K562 (cell line): ENCODE data around the gene CRELD2. TPM values are rescaled to one million over a fixed set of nuclear protein-coding genes. Genes with fewer than 3 reads are reported as not detected.
A peak's percentile ranks its signal among the peaks of the same experiment; 100 is the strongest.

ENCODE experiments used
- ATF1 ChIP-seq, 2 experiments: fragments of 450-650 bp in 1 of 2; IDR thresholded peaks; 2 replicates each; pipeline ENCODE4 v1.6.1; 2016; ENCODE audit warnings: missing compliant biosample characterization in 1 of 2, missing genetic modification characterization in 1 of 2
- C11orf30 ChIP-seq: fragments of 450-650 bp; IDR thresholded peaks from 2 replicates; pipeline ENCODE4 v1.6.1; 2016; ENCODE audit warnings: low read depth, mild to moderate bottlenecking
- CREM ChIP-seq: IDR thresholded peaks from 2 replicates; pipeline ENCODE4 v1.6.1; 2014; ENCODE audit warnings: antibody characterized with exemption, low read depth
- ESRRA ChIP-seq: fragments of 450-650 bp; IDR thresholded peaks from 2 replicates; pipeline ENCODE4 v1.6.1; 2014; ENCODE audit warnings: low read depth, mild to moderate bottlenecking, moderate library complexity, borderline replicate concordance
- FIP1L1 ChIP-seq: fragments of 200-400 bp; formaldehyde crosslinking; IDR thresholded peaks from 2 replicates; pipeline ENCODE4 v1.6.1; 2018; ENCODE audit warnings: mild to moderate bottlenecking, low read depth, low read length; ENCODE audit not compliant: poor library complexity, severe bottlenecking
- GABPB1 ChIP-seq: sonication (generic); formaldehyde crosslinking; IDR thresholded peaks from 2 replicates; pipeline ENCODE4 v1.8.0; 2022; ENCODE audit warnings: mild to moderate bottlenecking, missing genetic modification reagents
- NEUROD1 ChIP-seq: fragments of 150-350 bp; IDR thresholded peaks from 2 replicates; pipeline ENCODE4 v1.6.1; 2014; ENCODE audit warnings: borderline replicate concordance, low read length, low read depth; ENCODE audit not compliant: partially characterized antibody
- NONO ChIP-seq, 2 experiments: fragments of 200-400 bp in 1 of 2; fragments of 450-650 bp in 1 of 2; formaldehyde crosslinking in 1 of 2; IDR thresholded peaks; 2 replicates each; pipeline ENCODE4 v1.6.1; 2017; ENCODE audit warnings: low read depth in 2 of 2, mild to moderate bottlenecking in 2 of 2, moderate library complexity in 2 of 2, low read length in 1 of 2
- POLR2G ChIP-seq: fragments of 200-400 bp; formaldehyde crosslinking; IDR thresholded peaks from 2 replicates; pipeline ENCODE4 v1.6.1; 2017; ENCODE audit warnings: low read depth, mild to moderate bottlenecking, antibody characterized with exemption, low read length, moderate library complexity
- RBBP5 ChIP-seq: fragments of 200-600 bp; sonication (generic); IDR thresholded peaks from 2 replicates; pipeline ENCODE4 v1.6.1; 2012; ENCODE audit warnings: borderline replicate concordance, mild to moderate bottlenecking, low read length, control low read depth, inconsistent platforms; ENCODE audit not compliant: insufficient read depth, poor library complexity, severe bottlenecking
- SMAD4 ChIP-seq: fragments of 250-450 bp; sonication (Bioruptor Pico); conservative IDR thresholded peaks from 2 replicates; pipeline ENCODE4 v1.8.0; 2021; ENCODE audit warnings: inconsistent platforms, mild to moderate bottlenecking, moderate library complexity
- SP2 ChIP-seq: IDR thresholded peaks from 2 replicates; pipeline ENCODE4 v1.6.1; 2011; ENCODE audit warnings: mild to moderate bottlenecking, low read depth, low read length, moderate library complexity; ENCODE audit not compliant: poor library complexity, severe bottlenecking; ENCODE audit errors: extremely low read depth
- SRSF3 ChIP-seq: fragments of 200-400 bp; formaldehyde crosslinking; IDR thresholded peaks from 2 replicates; pipeline ENCODE4 v1.6.1; 2016; ENCODE audit warnings: mild to moderate bottlenecking, low read length, moderate library complexity; ENCODE audit not compliant: insufficient read depth
- TFAP4 ChIP-seq: sonication (generic); formaldehyde crosslinking; IDR thresholded peaks from 2 replicates; pipeline ENCODE4 v1.8.0; 2022; ENCODE audit warnings: missing genetic modification reagents, mild to moderate bottlenecking, moderate library complexity, borderline replicate concordance
- UBTF ChIP-seq, 2 experiments: IDR thresholded peaks; 2 replicates each; pipeline ENCODE4 v1.6.1; 2012; ENCODE audit warnings: improper control_type of control experiment in 2 of 2, low read depth in 2 of 2, low read length in 2 of 2, borderline replicate concordance in 1 of 2
- ZBTB7A ChIP-seq: IDR thresholded peaks from 2 replicates; pipeline ENCODE4 v1.6.1; 2011; ENCODE audit warnings: low read depth, mild to moderate bottlenecking, low read length, moderate library complexity, borderline replicate concordance; ENCODE audit not compliant: control insufficient read depth
- ZNF239 ChIP-seq: fragments of 250-450 bp; sonication (Bioruptor Pico); IDR thresholded peaks from 2 replicates; pipeline ENCODE4 v1.4.0; 2020; ENCODE audit warnings: mild to moderate bottlenecking
- ZNF639 ChIP-seq, 2 experiments: fragments of 200-800 bp in 1 of 2; sonication (Bioruptor generic) in 1 of 2; sonication (generic) in 1 of 2; formaldehyde crosslinking in 1 of 2; IDR thresholded peaks in 1 of 2; conservative IDR thresholded peaks in 1 of 2; 2 replicates each; pipeline versions ENCODE4 v1.5.0 to v1.6.1; 2016 to 2020; ENCODE audit warnings: missing compliant biosample characterization in 1 of 2, missing genetic modification characterization in 1 of 2, missing genetic modification reagents in 1 of 2
- ZNF766 ChIP-seq: fragments of 200-800 bp; sonication (Bioruptor generic); conservative IDR thresholded peaks from 2 replicates; pipeline ENCODE4 v1.6.1; 2016; ENCODE audit warnings: missing genetic modification characterization, missing compliant biosample characterization
- polyA plus RNA-seq, 8 experiments: library from polyadenylated mRNA; depleted of rRNA in 4 of 8; stranded (reverse) in 5 of 8; unstranded in 3 of 8; fragments of >200 nt; fragmentation: Nextera tagmentation in 2 of 8; fragmentation: Illumina TruSeq in 1 of 8; extraction: Ambion mirVana in 2 of 8; extraction: Trizol in 1 of 8; gene quantifications; 2 replicates each; pipeline versions ENCODE4 v1.2.1 to v1.2.3, GENCODE V29; 2011 to 2014; ENCODE audit warnings: inconsistent platforms in 1 of 8, missing spikeins in 1 of 8
- total RNA-seq, 7 experiments: library from RNA; depleted of rRNA in 6 of 7; stranded (reverse); fragments of >200 nt in 6 of 7; fragmentation: Illumina TruSeq in 2 of 7; extraction: Trizol in 2 of 7; gene quantifications; 2 replicates each; pipeline versions ENCODE4 v1.2.1 to v1.2.3, GENCODE V29; 2011 to 2021; ENCODE audit warnings: low replicate concordance in 1 of 7

The CRELD2 gene
- total and polyA plus RNA-seq, 9 of the 15 experiments (the other 6 are each of a cell fraction or from before 2014, with no cell fraction given): 0.96 to 25.3 (median 8.8) TPM

GRCh38 chr22:49917974-49918910, at the start of gene CRELD2, which contains the start of gene ALG12 (continued):
- peak; percentile 46 for TF ChIP-seq FIP1L1
- TF ChIP-seq ATF1 (CRISPR knock-in tag; IDR thresholded peaks at IDR 0.05): no peak
- peak; percentile 71 for TF ChIP-seq ATF1 (tag; IDR thresholded peaks at IDR 0.05)
- TF ChIP-seq C11orf30: 0 out of 2 replicates have a peak, but pooled peaks have one; percentile 13
- no peak for TF ChIP-seq SMAD4
- TF ChIP-seq SP2: peak; percentile 46
- peak; percentile 47; the same call in 1 of the 2 replicates for TF ChIP-seq ZNF766 (CRISPR knock-in tag)
- peak; percentile 52 for TF ChIP-seq CREM
- peak; percentile 28 for TF ChIP-seq NEUROD1
- TF ChIP-seq ZNF239: no peak
- TF ChIP-seq GABPB1 (CRISPR knock-in tag): peak; percentile 71
- TF ChIP-seq TFAP4 (CRISPR knock-in tag): peak; percentile 56; the same call in 1 of the 2 replicates
- 0 out of 4 replicates have a peak, but pooled peaks of 1 of the 2 experiments have one; percentile 52 for TF ChIP-seq UBTF (IDR thresholded peaks at IDR 0.05; ENCODE audit: borderline replicate concordance in 1 of 2, low read depth in 2 of 2, low read length in 2 of 2)
- TF ChIP-seq POLR2G: peak; percentile 85
- TF ChIP-seq ESRRA: peak; percentile 68; the same call in 1 of the 2 replicates
- TF ChIP-seq ZBTB7A: peak; percentile 79; the same call in 1 of the 2 replicates
- peak in 1 of 2 experiments; percentile 22; a peak in 1 of 4 replicates for TF ChIP-seq NONO (IDR thresholded peaks at IDR 0.05; ENCODE audit: low read depth in 2 of 2, low read length in 1 of 2)
- peak in 1 of 2 experiments; percentile 57; a peak in 1 of 4 replicates for TF ChIP-seq ZNF639 (CRISPR knock-in tag; conservative IDR thresholded peaks at IDR 0.05 in 1 of 2, IDR thresholded peaks at IDR 0.05 in 1 of 2)
- TF ChIP-seq SRSF3: no peak
- peak; percentile 67 for TF ChIP-seq RBBP5
